WTC11 (cell line): ENCODE data around the gene VSTM2L.

Experiments
- CREM ChIP-seq: sonication (generic); formaldehyde crosslinking; IDR thresholded peaks from 2 replicates; pipeline ENCODE4 v1.8.1; 2022; ENCODE audit warnings: mild to moderate bottlenecking, missing genetic modification reagents, moderate library complexity
- TF ChIP-seq, protein P1 (sequence below): fragments of 200-600 bp; IDR thresholded peaks from 2 replicates; pipeline ENCODE4 v1.8.0; 2022; ENCODE audit warnings: antibody characterized with exemption
- TF ChIP-seq, protein P2 (sequence below): sonication (generic); formaldehyde crosslinking; conservative IDR thresholded peaks from 2 replicates; pipeline ENCODE4 v1.8.1; 2022; ENCODE audit warnings: mild to moderate bottlenecking, missing genetic modification reagents

- TF ChIP-seq, protein P1, sequence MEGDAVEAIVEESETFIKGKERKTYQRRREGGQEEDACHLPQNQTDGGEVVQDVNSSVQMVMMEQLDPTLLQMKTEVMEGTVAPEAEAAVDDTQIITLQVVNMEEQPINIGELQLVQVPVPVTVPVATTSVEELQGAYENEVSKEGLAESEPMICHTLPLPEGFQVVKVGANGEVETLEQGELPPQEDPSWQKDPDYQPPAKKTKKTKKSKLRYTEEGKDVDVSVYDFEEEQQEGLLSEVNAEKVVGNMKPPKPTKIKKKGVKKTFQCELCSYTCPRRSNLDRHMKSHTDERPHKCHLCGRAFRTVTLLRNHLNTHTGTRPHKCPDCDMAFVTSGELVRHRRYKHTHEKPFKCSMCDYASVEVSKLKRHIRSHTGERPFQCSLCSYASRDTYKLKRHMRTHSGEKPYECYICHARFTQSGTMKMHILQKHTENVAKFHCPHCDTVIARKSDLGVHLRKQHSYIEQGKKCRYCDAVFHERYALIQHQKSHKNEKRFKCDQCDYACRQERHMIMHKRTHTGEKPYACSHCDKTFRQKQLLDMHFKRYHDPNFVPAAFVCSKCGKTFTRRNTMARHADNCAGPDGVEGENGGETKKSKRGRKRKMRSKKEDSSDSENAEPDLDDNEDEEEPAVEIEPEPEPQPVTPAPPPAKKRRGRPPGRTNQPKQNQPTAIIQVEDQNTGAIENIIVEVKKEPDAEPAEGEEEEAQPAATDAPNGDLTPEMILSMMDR, result no peak
- TF ChIP-seq, protein P2, sequence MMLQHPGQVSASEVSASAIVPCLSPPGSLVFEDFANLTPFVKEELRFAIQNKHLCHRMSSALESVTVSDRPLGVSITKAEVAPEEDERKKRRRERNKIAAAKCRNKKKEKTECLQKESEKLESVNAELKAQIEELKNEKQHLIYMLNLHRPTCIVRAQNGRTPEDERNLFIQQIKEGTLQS (CRISPR knock-in tag), result no peak
- no peak for TF ChIP-seq CREM (CRISPR knock-in tag)
These were observed 81.3 kb downstream of the VSTM2L start for GRCh38 chr20:37984018-37984785.
